Measurements from ENCODE around the gene TPD52L2.
"Not testable (repeated sequence)": the region's sequence is repeated elsewhere in the genome, so short reads cannot be mapped to it uniquely, and the experiment has no call there.

Gene TPD52L2

DNA sequence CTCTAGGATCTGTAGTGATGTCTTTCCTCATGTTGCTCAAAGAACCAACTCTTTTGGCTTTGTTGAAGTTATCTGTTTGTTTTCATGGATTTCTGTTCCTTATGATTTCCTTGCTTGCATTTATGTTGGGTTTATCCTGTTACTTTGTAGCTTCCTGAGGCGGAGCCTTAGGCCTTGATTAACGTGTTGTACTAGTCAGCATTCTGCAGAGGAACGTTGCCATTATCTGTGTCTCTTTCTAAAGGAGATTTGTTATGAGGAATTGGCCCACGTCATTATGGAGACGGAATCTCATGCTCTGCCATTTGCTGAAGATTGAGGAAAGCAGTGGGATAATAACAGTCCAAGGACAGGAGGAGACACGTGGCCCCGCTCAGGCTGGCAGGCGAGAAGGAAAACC is 61.2 kb downstream of the TPD52L2 start:
- Histone ChIP-seq H3K27me3 (ENCODE audit: insufficient read depth, low read length) (no peaks in the 10 kb centered on the region), H3K9me3 (ENCODE audit: low read length) (no peaks in the 10 kb centered on the region), H3K9ac (ENCODE audit: low read length) (no peak overlapping the region), H3K4me1 (ENCODE audit: insufficient read depth, low read length, severe bottlenecking) (no peaks in the 10 kb centered on the region), H3K4me3 (ENCODE audit: low read depth, low read length, poor library complexity, severe bottlenecking) (no peak overlapping the region), H4K20me1 (ENCODE audit: insufficient read depth, low read length) (no peaks in the 10 kb centered on the region), H3F3A (ENCODE audit: insufficient read depth, low read length) (no peaks in the 10 kb centered on the region), H3K27ac (ENCODE audit: low read depth, low read length, poor library complexity, severe bottlenecking) (no peak overlapping the region), H3K4me2 (ENCODE audit: low read length) (no peak overlapping the region), H3K36me3 (ENCODE audit: insufficient read depth, low read length) (peaks cover 50% of the 10 kb centered on the region), H2AFZ (ENCODE audit: low read length) (no peak overlapping the region), H3K79me2 (ENCODE audit: insufficient read depth, low read length) (peaks cover 4% of the 10 kb centered on the region; the same call in 1 of the 2 replicates), H3K9me2 (ENCODE audit: low read depth, low read length) (no peaks in the 10 kb centered on the region)
- TF ChIP-seq EZH2 (IDR thresholded peaks at IDR 0.05; ENCODE audit: borderline replicate concordance, low read length) = no peak
- TF ChIP-seq, protein P1, sequence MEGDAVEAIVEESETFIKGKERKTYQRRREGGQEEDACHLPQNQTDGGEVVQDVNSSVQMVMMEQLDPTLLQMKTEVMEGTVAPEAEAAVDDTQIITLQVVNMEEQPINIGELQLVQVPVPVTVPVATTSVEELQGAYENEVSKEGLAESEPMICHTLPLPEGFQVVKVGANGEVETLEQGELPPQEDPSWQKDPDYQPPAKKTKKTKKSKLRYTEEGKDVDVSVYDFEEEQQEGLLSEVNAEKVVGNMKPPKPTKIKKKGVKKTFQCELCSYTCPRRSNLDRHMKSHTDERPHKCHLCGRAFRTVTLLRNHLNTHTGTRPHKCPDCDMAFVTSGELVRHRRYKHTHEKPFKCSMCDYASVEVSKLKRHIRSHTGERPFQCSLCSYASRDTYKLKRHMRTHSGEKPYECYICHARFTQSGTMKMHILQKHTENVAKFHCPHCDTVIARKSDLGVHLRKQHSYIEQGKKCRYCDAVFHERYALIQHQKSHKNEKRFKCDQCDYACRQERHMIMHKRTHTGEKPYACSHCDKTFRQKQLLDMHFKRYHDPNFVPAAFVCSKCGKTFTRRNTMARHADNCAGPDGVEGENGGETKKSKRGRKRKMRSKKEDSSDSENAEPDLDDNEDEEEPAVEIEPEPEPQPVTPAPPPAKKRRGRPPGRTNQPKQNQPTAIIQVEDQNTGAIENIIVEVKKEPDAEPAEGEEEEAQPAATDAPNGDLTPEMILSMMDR (IDR thresholded peaks at IDR 0.05; ENCODE audit: low read length) = no peak

DNA sequence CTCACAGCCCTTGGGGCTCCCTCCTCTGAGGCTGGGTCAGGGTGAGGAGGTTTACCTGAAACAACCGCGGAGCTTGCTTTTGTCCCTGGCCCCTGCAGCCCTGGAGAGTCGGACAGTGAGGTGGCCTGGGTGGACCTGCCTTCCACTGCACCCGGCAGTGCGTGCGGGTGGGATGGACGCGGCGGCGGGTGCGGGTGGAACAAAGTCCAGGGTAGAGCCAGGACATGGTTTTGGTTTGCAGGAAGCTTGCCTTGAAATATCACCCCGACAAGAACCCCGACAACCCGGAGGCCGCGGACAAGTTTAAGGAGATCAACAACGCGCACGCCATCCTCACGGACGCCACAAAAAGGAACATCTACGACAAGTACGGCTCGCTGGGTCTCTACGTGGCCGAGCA is 64.0 kb downstream of the TPD52L2 start:
- H3K4me3 ChIP-seq (ENCODE audit: low read depth, low read length, poor library complexity, severe bottlenecking) = no peak overlapping the region
- H4K20me1 ChIP-seq (ENCODE audit: insufficient read depth, low read length) = no peaks in the 10 kb centered on the region
- no peaks in the 10 kb centered on the region for H3K4me1 ChIP-seq (ENCODE audit: insufficient read depth, low read length, severe bottlenecking)
- H3F3A ChIP-seq (ENCODE audit: insufficient read depth, low read length) = no peaks in the 10 kb centered on the region
- H3K9me2 ChIP-seq (ENCODE audit: low read depth, low read length) = no peaks in the 10 kb centered on the region
- no peaks in the 10 kb centered on the region for H3K27me3 ChIP-seq (ENCODE audit: insufficient read depth, low read length)
- H3K9ac ChIP-seq (ENCODE audit: low read length) = no peak overlapping the region
- no peak for TF ChIP-seq EZH2 (IDR thresholded peaks at IDR 0.05; ENCODE audit: borderline replicate concordance, low read length)
- TF ChIP-seq, protein P1 (IDR thresholded peaks at IDR 0.05; ENCODE audit: low read length) = no peak
- peaks cover 75% of the 10 kb centered on the region for H3K36me3 ChIP-seq (ENCODE audit: insufficient read depth, low read length)
- peaks cover 2% of the 10 kb centered on the region; the same call in 1 of the 2 replicates for H3K79me2 ChIP-seq (ENCODE audit: insufficient read depth, low read length)
- no peak overlapping the region for H3K4me2 ChIP-seq (ENCODE audit: low read length)
- H3K27ac ChIP-seq (ENCODE audit: low read depth, low read length, poor library complexity, severe bottlenecking) = no peak overlapping the region
- H3K9me3 ChIP-seq (ENCODE audit: low read length) = no peaks in the 10 kb centered on the region
- H2AFZ ChIP-seq (ENCODE audit: low read length) = no peak overlapping the region

DNA sequence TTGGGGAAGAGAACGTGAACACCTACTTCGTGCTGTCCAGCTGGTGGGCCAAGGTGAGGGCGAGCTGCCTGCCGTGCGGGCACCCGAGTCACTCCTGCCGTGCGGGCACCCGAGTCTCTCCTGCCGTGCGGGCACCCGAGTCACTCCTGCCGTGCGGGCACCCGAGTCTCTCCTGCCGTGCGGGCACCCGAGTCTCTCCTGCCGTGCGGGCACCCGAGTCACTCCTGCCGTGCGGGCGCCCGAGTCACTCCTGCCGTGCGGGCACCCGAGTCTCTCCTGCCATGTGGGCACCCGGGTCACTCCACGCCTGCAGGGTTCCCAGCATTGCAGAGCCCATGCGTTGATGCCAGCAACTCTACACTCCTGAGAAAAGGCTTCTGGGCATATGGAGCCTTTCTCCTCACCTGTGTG is 64.4 kb downstream of the TPD52L2 start:
- H3K9me2 ChIP-seq (ENCODE audit: low read depth, low read length); H3K27ac ChIP-seq (ENCODE audit: low read depth, low read length, poor library complexity, severe bottlenecking): not testable (repeated sequence)

DNA sequence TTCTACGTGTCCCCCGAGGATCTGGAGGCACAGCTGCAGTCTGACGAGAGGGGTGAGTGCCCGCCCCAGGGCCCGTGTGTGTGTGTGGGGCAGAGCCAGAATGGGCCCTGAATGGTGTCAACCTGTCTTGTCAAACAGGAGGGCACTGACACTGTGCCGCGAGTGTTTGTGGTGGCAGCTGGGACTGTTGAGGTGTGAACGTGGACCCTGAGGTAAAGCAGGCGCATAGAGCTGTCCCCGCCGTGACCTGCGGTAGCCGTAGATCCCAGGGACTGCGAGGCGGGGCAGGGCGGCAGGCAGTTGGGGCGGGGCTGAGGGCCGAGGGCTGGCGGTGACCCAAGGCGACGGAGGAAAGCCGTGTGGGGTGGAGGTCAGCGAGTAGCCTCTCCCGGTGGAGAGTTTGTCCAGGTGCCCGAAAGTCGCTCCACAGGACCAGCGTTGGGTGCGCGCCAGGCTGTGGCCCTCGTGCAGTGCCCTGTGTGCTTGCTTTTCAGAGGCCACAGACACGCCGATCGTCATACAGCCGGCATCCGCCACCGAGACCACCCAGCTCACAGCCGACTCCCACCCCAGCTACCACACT is 66.0 kb downstream of the TPD52L2 start:
- Histone ChIP-seq H3K4me1 (ENCODE audit: insufficient read depth, low read length, severe bottlenecking) (no peaks in the 10 kb centered on the region), H3K9ac (ENCODE audit: low read length) (no peak overlapping the region), H3K27ac (ENCODE audit: low read depth, low read length, poor library complexity, severe bottlenecking) (no peak overlapping the region), H3K9me3 (ENCODE audit: low read length) (no peaks in the 10 kb centered on the region), H3K36me3 (ENCODE audit: insufficient read depth, low read length) (peaks cover 89% of the 10 kb centered on the region), H3K79me2 (ENCODE audit: insufficient read depth, low read length) (no peaks in the 10 kb centered on the region), H3K4me3 (ENCODE audit: low read depth, low read length, poor library complexity, severe bottlenecking) (no peak overlapping the region), H3K27me3 (ENCODE audit: insufficient read depth, low read length) (no peaks in the 10 kb centered on the region), H3F3A (ENCODE audit: insufficient read depth, low read length) (no peaks in the 10 kb centered on the region), H2AFZ (ENCODE audit: low read length) (no peak overlapping the region), H3K9me2 (ENCODE audit: low read depth, low read length) (no peaks in the 10 kb centered on the region), H3K4me2 (ENCODE audit: low read length) (no peak overlapping the region), H4K20me1 (ENCODE audit: insufficient read depth, low read length) (no peaks in the 10 kb centered on the region)
- TF ChIP-seq, protein P1 (IDR thresholded peaks at IDR 0.05; ENCODE audit: low read length) = no peak
- TF ChIP-seq EZH2 (IDR thresholded peaks at IDR 0.05; ENCODE audit: borderline replicate concordance, low read length) = no peak

More for the DNA sequence above, 64.4 kb downstream of the TPD52L2 start:
- not testable (repeated sequence) for H3K4me3 ChIP-seq (ENCODE audit: low read depth, low read length, poor library complexity, severe bottlenecking); H2AFZ ChIP-seq (ENCODE audit: low read length); H3K9me3 ChIP-seq (ENCODE audit: low read length); H4K20me1 ChIP-seq (ENCODE audit: insufficient read depth, low read length); H3K4me2 ChIP-seq (ENCODE audit: low read length); H3K9ac ChIP-seq (ENCODE audit: low read length); H3K27me3 ChIP-seq (ENCODE audit: insufficient read depth, low read length); H3F3A ChIP-seq (ENCODE audit: insufficient read depth, low read length); H3K4me1 ChIP-seq (ENCODE audit: insufficient read depth, low read length, severe bottlenecking); H3K79me2 ChIP-seq (ENCODE audit: insufficient read depth, low read length)
- peaks cover 76% of the 10 kb centered on the region for H3K36me3 ChIP-seq (ENCODE audit: insufficient read depth, low read length)

All from OCI-LY1 (cell line).